CD4-positive, alpha-beta T cell treated with Interleukin-10 for 1 hour (primary cell): ENCODE measurements around the gene SLC1A7.

ENCODE experiments used
- DNase-seq: peaks from one replicate; pipeline ENCODE4 v3.0.0-alpha.2; 2020

SLC1A7 gene

DNA sequence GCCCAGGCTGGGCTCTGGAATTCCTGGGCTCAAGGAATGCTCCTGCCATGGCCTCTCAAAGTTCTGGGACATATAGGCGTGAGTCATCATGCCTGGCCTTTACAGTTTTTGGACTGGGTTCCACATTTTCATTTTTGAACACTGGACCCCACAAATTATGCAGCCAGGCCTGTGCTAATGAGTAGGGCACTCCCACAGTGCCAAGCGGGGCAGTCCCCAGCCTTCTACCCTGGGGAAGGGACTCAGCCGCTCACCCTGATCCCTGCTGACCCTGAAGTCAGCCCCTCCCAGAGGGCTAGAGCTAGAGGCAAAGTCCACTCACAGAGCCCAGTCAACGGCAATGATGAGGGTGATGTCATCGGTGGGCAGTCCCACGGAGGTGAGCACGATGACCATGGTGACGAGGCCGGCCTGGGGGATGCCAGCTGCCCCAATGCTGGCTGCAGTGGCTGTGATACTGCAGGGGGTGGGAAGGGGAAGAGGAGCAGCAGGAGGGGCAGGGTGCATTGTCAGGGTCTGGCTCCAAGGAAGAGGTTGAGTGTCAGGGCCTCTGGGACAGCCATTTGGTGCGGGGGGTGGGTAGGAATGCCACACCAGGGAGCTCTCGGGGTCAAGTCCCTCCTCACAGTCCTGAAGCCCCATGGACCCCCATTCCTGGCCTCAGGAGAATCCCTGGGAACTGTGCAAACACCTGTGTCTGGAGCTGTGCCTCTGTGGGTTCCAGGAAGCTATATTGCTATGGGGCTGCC lies 52.8 kb downstream of the SLC1A7 start:
- no peak for DNase-seq

DNA sequence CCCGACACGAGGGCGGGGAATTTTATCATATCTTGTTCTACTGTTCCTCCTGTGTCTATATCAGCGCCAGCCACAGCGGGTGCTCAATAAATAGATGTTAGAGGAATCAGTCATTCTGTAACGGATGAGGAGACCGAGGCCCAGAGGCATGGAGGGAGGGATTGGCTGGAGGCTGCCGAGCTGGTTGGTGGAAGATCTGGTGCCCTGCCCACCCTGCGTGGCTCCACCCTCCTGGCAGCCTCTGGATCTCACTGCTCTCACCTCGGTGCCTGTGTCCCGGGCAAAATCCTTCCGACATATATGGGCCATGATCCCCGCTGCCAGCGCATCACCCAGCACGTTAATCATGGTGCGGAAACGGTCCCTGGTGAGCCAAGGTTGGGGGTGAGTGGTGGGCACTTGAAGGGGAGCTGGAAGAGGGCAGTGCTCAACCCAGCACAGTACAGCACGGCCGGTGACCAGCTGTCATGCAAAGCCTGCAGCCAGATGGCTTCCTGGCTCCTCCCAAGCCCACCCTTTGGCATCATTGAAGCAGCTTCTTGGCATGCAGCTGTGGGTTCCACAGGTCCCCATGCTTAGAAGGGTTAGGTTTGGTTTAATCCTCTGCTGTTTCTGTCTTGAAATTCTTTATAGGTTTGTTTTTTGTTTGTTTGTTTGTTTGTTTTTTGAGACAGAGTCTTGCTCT lies 53.7 kb downstream of the SLC1A7 start:
- DNase-seq, result no peak

DNA sequence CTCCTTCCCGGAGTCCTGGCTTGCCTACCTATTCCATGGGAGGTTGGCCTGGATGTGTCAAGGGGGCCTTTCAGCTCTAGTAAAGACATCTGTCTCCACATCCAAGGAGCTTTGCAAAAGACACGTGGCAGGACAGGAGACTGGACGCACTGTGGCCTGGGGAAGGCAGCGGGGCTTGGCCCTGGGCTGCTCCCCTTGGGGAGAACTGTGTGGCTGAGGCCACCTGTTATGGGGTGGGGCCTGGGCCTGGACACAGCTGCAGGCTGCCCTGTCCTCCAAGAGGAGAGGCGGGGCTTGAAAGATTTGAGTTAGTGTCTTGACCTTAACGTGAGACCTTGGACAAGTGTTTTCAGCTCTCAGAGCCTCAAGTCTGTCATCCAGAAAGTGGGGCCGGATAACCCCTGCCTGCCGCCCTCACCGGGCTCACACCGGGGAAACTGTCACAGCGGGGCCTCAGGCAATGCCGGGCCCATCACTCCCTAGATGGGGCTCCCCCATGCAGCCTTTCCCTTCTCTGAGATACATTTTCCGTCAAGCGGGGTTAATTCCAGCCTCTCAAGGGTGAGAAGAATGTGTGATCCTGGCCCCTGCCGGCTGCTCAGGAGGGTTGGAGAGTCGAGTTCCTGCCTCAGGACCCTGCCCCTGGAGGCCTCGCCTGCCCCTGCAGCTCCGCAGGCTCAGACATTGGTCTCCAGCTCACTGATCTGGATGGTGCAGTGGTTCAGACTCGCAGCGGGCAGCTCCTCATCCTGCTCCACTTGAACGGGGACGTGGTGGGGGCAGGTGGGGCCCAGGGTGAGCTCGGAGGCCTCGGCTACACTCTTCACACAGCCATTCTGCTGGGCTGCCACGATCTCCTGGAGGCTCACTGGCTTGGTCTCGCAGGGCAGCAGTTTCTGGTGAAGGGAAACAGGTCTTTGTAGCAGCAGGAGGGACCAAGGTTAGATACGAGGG lies 54.8 kb downstream of the SLC1A7 start:
- no peak for DNase-seq

DNA sequence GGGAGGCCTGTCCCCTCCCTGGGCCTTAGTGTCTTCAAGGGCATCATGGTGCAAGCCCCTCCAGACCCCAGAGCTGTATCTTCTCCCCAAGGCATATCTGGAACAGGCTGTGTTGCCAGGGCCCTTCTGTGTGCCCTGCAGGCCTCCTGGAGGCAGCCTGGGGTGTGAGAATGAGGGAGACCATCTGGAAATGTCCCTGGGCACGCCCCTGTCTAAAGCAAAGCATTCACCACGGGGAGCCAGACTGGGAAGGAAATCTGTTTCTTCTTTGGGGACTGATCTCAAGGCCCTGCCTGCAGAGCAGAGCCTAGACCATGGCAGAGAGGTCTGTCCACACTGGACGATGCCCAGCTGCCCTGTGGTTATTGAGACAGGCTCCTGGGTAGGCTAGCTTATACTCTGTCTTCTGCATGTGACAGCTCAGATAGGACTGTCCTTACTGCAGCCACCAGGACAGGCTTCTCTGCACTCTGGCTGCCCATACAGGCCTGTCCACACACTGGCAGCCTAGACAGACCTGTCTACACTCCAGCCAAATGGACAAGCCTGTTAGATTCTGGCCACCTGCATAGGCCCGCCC lies 55.9 kb downstream of the SLC1A7 start:
- DNase-seq, result no peak

DNA sequence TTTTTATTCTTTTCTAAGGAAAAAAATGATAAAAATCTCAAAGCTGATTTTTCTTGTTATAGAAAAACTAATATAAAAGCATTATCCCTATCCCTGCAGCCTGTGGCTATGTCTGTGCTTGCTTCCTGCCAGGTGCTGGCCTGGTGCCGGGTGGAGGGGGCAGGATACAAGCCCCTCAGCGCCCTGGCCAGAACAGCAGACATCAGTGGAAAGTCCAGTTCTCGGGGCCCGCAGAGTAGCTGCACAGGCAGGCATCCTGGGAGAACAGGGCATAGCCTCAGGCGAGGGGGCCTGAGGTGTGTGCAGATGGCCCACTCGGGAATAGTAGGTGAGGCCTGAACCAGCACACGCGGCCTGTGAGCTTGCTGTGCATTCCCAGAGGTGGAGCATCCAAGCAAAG lies 57.0 kb downstream of the SLC1A7 start:
- DNase-seq, result no peak

DNA sequence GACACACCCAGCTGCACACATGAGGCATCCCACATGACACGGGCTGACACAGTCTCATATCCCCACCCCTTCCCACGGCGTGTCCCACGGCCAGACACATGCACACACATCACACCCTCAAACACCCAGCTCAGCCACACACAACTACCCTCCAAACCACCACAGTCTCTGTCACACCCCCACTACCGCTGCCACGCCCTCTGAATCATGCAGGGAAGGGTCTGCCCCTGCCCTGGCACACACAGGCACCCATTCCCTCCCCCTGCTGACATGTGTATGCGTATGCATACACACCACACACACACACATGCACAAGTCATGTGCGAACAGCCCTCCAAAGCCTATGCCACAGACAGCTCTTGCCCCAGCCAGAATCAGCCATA lies 57.9 kb downstream of the SLC1A7 start:
- peak; percentile 29 for DNase-seq

DNA sequence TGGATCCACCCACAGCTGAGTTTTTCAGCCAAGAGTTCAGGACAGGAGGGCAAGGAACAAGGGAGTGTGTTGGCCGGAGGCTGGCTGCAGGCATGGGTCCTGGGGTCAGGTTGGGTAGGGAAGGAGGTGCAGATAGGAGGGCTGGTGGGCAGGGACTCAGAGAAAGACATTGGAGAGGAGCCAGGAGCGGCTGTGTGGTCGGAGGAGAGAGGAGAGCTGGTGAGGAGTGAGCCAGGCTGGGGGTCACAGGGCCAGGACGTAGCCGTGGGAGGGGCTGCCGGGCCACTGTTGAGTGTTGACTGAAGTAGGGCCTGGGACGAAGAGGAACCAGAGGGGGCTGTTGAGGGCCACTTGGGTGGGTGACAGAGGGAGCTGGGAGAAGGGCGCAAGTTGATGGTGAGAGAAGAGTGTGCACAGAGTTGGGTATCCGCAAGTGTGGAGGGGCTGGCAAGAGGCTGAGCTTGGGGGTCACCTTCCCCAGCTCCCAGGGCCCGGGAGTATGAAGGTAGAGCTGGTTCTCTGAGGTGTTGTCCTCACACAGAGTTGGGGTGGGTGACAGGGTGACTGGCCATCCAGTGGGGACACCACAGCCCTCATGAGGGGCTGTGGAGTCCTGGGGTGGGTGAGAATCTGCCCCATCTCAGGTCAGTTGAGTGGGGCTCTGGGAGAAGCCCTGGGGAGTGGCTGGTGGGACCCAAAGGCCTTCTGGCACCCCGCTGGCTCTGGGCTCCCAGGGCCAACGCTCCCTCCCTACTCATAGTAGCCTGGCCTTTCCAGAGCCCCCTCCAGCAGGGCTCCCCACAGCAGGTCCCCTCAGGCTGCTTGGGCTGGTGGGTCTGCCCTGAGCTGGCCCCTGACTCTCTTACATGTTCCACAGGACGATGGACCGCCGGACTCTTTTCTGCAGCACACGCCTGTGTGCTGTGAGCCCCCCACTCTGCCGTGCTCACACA lies 58.5 kb downstream of the SLC1A7 start:
- no peak for DNase-seq

DNA sequence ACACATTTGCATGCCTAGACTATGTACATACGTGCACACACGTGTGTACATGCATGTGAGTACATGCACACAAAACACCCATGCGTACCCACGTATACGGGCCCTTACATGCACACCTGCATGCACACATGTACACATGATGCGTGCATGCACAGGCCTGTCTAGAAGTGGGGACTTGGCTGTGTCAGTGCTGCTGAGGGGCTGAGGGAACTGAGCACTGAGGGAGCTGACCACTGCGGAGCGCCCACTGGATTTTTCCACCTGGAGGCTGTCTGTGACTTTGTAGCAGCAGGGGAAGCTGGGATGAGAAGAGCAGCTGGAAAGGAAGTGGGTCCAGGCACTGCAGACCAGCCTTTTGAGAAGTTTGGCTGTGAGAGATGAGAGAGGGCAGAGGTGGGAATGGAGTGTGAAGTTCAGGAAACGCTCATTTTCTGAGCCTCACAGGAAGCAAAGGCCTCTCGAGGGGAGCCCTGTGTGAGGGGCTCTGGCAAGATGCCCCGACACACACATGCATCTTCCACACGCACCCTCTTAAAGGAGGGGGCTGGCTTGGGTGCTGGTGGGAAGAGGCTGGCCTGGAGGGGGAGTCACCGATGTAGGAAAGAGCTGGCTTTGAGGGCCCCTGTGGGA lies 59.5 kb downstream of the SLC1A7 start:
- DNase-seq, result no peak

DNA sequence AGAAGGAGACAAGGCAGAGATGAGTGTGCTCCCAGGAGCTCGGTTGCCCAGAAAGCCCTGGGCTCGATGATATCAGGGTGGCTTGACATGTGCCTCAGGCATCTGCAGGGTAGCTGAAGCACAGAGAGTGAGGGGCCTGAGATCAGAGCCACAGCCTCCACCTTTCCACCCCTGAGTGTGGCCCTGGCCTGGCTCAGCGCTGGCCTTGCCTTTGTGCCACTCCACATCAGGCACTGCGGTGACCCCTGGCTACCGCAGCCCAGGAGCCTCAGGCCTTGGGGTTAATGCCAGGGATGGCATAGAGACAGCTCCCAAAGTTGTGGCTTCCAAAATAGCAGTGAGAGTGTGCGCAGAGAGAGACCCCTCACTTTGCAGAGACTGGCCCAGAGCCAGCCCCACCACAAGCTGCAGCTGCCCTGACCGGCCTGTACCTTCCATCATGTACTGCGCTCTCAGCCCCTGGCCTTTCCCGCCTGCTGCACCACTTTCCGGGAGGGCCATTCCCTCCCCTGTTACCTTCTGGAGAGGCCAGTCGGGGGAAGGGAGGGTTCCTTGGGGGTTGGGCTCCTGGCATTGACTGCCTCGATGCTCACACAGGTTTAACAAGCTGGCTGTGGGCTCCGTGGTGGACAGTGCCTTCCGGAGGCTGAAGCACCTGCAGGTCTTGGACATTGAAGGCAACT lies 60.9 kb downstream of the SLC1A7 start:
- DNase-seq, result no peak

DNA sequence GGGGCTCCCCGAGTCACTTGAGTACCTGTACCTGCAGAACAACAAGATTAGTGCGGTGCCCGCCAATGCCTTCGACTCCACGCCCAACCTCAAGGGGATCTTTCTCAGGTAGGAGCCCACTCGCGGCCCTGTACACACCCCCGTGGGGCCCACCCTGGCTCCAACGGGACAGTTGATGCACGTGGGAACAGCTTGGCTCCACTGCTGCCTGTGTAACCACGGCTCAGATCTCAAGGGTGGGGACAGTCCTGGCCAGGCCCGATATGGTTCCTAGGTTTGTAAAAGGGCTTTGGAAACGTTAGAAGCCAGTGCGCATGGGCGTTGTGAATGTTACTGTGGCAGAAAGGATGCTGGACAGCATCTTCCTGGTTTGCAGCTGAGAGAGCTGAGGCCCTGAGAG lies 61.7 kb downstream of the SLC1A7 start:
- no peak for DNase-seq

DNA sequence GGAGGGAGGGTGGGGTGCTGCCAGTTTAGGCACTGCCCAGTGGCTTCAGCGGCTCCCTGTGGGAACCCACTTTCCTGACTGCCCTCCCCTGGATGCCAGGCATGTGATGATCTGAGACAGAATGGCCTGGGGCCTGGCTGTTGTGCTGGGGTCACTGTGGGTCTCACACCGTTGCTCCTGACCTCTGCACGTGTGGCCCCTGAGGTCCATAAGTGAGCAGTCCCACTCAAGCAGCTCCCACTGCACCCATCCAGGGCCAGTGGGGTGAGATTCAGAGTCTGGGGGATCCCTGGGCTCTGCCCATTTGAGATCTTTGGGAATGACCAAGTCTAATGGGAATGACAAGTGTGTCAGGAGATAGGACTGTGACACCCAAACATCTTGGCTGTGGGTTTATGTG lies 62.4 kb downstream of the SLC1A7 start:
- no peak for DNase-seq

DNA sequence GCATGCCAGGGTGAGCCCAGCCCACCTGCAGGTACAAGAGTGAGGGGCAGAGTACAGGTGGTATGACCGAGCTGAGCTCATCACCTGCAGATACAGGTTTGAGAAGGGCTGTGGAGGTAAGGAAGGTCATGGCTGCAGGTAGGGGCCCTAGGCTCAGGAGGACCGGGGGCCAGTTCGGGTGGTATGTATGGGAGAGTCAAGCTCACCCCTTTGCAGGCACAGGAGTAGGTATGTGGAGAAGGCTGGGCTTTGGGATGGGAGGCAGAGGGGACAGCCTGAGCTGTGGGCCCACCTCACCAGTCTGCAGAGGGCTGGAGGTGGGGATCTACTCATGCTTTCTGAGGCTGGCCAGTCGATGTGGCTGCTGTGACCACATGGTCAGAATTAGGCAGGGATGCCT lies 63.2 kb downstream of the SLC1A7 start:
- no peak for DNase-seq

DNA sequence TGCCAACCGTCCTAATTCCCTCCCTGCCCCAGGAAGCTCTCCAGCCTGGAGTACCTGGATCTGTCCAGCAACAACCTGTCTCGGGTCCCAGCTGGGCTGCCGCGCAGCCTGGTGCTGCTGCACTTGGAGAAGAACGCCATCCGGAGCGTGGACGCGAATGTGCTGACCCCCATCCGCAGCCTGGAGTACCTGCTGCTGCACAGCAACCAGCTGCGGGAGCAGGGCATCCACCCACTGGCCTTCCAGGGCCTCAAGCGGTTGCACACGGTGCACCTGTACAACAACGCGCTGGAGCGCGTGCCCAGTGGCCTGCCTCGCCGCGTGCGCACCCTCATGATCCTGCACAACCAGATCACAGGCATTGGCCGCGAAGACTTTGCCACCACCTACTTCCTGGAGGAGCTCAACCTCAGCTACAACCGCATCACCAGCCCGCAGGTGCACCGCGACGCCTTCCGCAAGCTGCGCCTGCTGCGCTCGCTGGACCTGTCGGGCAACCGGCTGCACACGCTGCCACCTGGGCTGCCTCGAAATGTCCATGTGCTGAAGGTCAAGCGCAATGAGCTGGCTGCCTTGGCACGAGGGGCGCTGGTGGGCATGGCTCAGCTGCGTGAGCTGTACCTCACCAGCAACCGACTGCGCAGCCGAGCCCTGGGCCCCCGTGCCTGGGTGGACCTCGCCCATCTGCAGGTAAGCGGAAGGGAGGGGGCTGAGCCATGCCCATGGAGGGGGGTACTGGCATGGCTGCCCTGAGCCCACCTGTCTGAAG lies 63.9 kb downstream of the SLC1A7 start:
- DNase-seq, result no peak

DNA sequence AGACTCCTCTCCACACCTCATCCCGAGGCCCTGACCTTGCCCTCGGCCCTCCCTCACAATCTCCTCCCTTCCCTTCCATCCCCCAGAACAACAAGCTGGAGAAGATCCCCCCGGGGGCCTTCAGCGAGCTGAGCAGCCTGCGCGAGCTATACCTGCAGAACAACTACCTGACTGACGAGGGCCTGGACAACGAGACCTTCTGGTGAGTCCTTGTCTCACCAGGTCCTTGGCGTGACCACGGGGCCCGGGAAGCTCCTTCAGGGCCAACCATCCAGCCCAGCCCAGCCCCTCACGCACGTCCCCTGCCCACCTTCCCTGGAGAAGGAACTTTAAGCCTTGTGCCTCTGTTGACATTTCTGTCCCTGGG lies 64.9 kb downstream of the SLC1A7 start:
- no peak for DNase-seq

DNA sequence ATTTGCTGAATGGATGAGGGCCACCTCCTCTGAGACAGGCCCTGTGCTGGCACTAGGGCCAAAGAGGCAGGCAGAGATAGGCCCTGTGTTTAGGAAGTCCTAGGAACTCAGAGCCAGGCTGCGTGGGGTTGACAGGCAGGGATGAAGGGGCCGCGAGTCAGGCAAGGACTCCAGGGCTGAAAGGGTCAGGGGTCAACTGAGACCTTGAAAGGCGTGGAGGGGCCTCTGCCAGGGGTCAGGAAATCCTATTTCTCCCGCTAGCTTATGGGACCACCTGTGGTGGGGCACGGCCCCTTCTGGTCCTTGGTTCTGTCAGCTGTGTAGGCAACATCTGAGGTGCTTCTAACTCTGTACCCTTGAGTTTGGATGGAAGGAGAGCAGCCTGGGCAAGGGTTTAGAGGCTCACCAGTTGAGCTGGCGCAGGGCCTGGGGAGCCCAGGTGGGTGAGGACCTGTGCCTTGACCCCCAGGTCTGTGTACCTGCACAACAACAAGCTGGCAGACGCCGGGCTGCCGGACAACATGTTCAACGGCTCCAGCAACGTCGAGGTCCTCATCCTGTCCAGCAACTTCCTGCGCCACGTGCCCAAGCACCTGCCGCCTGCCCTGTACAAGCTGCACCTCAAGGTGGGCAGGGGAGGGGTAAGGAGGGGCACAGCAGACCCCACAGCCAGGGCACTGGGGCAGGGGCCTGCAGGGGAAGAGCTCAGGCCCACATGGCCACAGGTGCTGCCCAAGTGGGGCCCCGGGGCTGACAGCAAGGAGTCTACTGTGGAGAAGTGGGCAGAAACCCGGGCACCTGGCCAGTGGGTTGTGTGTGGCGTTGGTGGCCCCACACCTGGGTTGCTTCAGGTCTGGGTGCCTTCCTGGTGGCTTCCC lies 65.5 kb downstream of the SLC1A7 start:
- DNase-seq, result no peak

DNA sequence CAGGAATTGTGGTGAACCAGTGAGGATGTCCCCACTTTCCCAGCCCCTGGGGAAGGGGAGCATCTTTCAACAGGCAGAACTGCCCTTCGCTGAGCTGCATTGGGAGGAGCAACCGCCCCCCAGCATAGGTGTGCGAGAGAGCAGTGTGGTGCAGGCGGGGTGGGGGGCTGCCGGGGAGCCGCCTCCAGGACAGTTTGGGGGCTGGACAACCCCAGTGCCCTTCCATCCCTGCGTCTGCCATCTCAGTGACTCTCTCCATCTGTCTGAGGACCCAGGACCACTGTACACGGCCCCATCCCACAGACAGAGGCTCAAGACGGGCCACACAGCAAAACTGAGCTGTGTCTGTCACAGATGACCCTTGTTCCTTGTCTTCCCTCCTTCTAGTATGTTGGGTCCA lies 66.3 kb downstream of the SLC1A7 start:
- DNase-seq, result no peak

DNA sequence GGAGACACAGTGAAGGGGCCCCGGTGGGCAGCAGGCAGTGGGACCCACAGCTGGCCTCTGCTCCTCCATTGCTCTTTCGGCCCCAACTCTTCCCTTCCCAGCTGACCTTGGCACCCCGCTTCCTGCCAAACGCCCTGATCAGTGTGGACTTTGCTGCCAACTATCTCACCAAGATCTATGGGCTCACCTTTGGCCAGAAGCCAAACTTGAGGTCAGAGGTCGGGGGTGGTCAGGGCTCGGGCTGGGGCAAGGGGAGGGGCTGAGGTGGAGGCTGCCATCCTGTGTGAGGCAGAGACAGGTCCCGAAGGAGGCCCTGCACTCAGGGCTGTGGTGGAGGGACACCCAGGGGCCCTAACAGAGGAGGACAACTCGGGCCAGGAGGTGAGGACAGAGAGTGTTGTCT lies 66.7 kb downstream of the SLC1A7 start:
- DNase-seq, result no peak

DNA sequence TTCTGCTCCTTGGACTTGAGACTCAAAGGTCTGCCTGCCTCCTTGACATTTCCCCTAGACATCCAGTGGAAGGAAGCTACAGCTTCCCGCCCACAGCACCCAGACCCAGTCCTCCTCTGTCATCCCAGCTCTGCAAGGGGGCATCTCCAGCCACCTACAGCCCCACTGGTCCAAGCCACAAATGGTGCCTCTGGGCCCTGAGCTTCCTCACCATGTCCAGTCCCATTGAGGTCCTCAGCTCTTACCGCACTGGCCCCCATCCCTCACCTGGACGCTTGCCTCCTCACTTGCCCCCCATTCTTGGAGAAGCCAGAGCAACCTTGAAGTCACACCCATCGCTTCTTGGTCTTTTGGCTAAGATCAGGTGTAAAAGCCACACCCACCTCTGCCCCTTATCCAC lies 67.2 kb downstream of the SLC1A7 start:
- DNase-seq, result no peak
